Mesothelial cell of epicardium (in vitro differentiated cells): ENCODE measurements around the gene KTN1. TPM values are rescaled to one million over a fixed set of nuclear protein-coding genes. Genes with fewer than 3 reads are reported as not detected.

Experiments used
- DNase-seq, 2 experiments: peaks; one replicate each; pipeline ENCODE4 v3.0.0; 2021; ENCODE audit warnings: low spot score in 2 of 2; ENCODE audit not compliant: unreplicated experiment in 2 of 2
- H3K27ac Mint-ChIP-seq: 2 replicates; pipeline ENCODE4 v1.8.0; 2021; ENCODE audit warnings: mixed read lengths
- H3K27me3 Mint-ChIP-seq: 2 replicates; pipeline ENCODE4 v1.8.0; 2021; ENCODE audit warnings: low read depth, mixed read lengths
- H3K36me3 Mint-ChIP-seq: 2 replicates; pipeline ENCODE4 v1.8.0; 2021; ENCODE audit warnings: mixed read lengths
- H3K4me1 Mint-ChIP-seq: 2 replicates; pipeline ENCODE4 v1.8.0; 2021; ENCODE audit warnings: mixed read lengths
- H3K4me3 Mint-ChIP-seq: 2 replicates; pipeline ENCODE4 v1.8.0; 2021; ENCODE audit warnings: mild to moderate bottlenecking, moderate library complexity, mixed read lengths
- H3K9me3 Mint-ChIP-seq: 2 replicates; pipeline ENCODE4 v1.8.0; 2021; ENCODE audit warnings: mixed read lengths
- CTCF ChIP-seq: fragments of 200-600 bp; sonication (generic); IDR thresholded peaks from one replicate; pipeline ENCODE4 v1.5.0; 2021; ENCODE audit warnings: antibody characterized with exemption; ENCODE audit not compliant: unreplicated experiment
- total RNA-seq: library from RNA; stranded (reverse); gene quantifications from 3 replicates; pipeline ENCODE4 v1.2.1, GENCODE V29; 2021

Gene KTN1
- total RNA-seq, 1 donor from 2014 or later = 153 TPM

DNA sequence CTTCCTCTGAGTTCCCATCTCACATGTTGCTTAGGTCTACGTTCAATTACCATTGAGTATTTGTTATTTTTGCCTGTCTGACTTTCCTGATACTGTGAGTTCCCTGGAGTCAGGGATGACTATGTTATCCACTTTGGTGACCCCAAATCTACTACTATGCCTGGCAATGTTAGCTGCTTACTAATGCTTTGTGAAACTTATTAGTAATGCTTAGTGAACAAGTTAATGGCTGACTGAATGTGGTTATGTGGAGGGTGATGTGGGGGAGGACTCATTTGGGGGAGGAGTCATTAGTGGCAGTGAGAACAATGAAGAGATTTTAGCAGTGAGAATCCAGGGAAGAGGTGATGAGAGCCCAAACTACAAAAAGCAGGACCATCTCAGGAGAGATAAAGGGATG lies 121.6 kb downstream of the KTN1 start:
- no peak overlapping the region for H3K27ac Mint-ChIP-seq
- no peaks in the 10 kb centered on the region for H3K4me1 Mint-ChIP-seq
- no peak overlapping the region for H3K4me3 Mint-ChIP-seq
- peaks cover 6% of the 10 kb centered on the region for H3K36me3 Mint-ChIP-seq
- H3K27me3 Mint-ChIP-seq = no peaks in the 10 kb centered on the region
- TF ChIP-seq CTCF = no peak
- DNase-seq = no peak
- peaks cover 10% of the 10 kb centered on the region for H3K9me3 Mint-ChIP-seq

GRCh38 chr14:55702511-55702910 lies 122.5 kb downstream of the KTN1 start:
- no peak for TF ChIP-seq CTCF
- Mint-ChIP-seq H3K4me1 (no peaks in the 10 kb centered on the region), H3K27ac (no peak overlapping the region), H3K27me3 (no peaks in the 10 kb centered on the region), H3K4me3 (no peak overlapping the region), H3K9me3 (peaks cover 10% of the 10 kb centered on the region), H3K36me3 (peaks cover 6% of the 10 kb centered on the region)
- no peak for DNase-seq

- Mint-ChIP-seq H3K4me3 (no peak overlapping the region), H3K27ac (no peak overlapping the region), H3K27me3 (no peaks in the 10 kb centered on the region), H3K4me1 (no peaks in the 10 kb centered on the region), H3K9me3 (peaks cover 10% of the 10 kb centered on the region), H3K36me3 (peaks cover 6% of the 10 kb centered on the region)
- no peak for DNase-seq
- TF ChIP-seq CTCF = no peak
Measured at GRCh38 chr14:55704654-55705053, 124.6 kb downstream of the KTN1 start.

GRCh38 chr14:55705651-55706364 lies 125.8 kb downstream of the KTN1 start:
- Mint-ChIP-seq H3K9me3 (peaks cover 9% of the 10 kb centered on the region), H3K4me3 (no peak overlapping the region), H3K36me3 (peaks cover 4% of the 10 kb centered on the region), H3K27ac (no peak overlapping the region), H3K4me1 (no peaks in the 10 kb centered on the region), H3K27me3 (no peaks in the 10 kb centered on the region)
- TF ChIP-seq CTCF = no peak
- DNase-seq = no peak

DNA sequence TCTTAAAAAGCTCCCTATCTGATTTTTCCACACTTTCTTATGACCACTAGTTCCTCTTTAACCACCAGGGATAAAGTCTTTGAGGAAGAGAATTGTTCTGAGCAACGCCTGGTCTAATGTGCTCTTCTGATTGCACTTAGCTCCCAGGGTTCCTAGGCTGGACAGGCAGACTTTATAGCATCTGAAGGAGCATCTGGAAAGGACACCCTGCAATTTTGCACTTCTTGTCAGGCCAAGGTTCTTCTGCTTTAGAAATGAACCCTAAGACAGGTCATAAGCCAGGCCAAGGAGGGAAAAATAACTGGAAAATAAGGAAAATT lies 126.3 kb downstream of the KTN1 start:
- no peak for DNase-seq
- no peak for TF ChIP-seq CTCF
- Mint-ChIP-seq H3K9me3 (peaks cover 4% of the 10 kb centered on the region), H3K4me3 (no peak overlapping the region), H3K4me1 (no peaks in the 10 kb centered on the region), H3K27me3 (no peaks in the 10 kb centered on the region), H3K36me3 (peaks cover under 1% of the 10 kb centered on the region), H3K27ac (no peak overlapping the region)

GRCh38 chr14:55706893-55707292 lies 126.9 kb downstream of the KTN1 start:
- Mint-ChIP-seq H3K27me3 (no peaks in the 10 kb centered on the region), H3K9me3 (no peaks in the 10 kb centered on the region), H3K4me3 (no peak overlapping the region), H3K27ac (no peak overlapping the region), H3K4me1 (no peaks in the 10 kb centered on the region), H3K36me3 (no peaks in the 10 kb centered on the region)
- no peak for DNase-seq
- no peak for TF ChIP-seq CTCF
